Measurements from ENCODE around the gene CPSF6.
"Not testable (repeated sequence)": the region's sequence is repeated elsewhere in the genome, so short reads cannot be mapped to it uniquely, and the experiment has no call there.

The CPSF6 gene

GRCh38 chr12:69239352-69239921, at the start of gene CPSF6:
Gene CPSF6, plus strand, starts transcription at chr12:69239569. Its CDS starts 78 bp downstream, at chr12:69239647.
- DNase-seq = peak; percentile 93

GRCh38 chr12:69196302-69197288, 42.8 kb upstream of the CPSF6 start:
- DNase-seq = no peak

- DNase-seq = not testable (repeated sequence)
These were observed 39.4 kb upstream of the CPSF6 start for GRCh38 chr12:69199976-69200375.

GRCh38 chr12:69204191-69204590, 35.2 kb upstream of the CPSF6 start:
- DNase-seq = no peak

GRCh38 chr12:69210661-69211060, 28.7 kb upstream of the CPSF6 start:
- no peak for DNase-seq

GRCh38 chr12:69211160-69211559, 28.2 kb upstream of the CPSF6 start:
- no peak for DNase-seq

GRCh38 chr12:69214169-69214568, 25.2 kb upstream of the CPSF6 start:
- DNase-seq = no peak

- no peak for DNase-seq
These were observed 14.0 kb upstream of the CPSF6 start for GRCh38 chr12:69225251-69225910.

GRCh38 chr12:69231479-69231878, 7.9 kb upstream of the CPSF6 start:
- no peak for DNase-seq

- DNase-seq = no peak
These were observed 599 bp upstream of the CPSF6 start for GRCh38 chr12:69238589-69239351.

- peak; percentile 24 for DNase-seq
These were observed 707 bp downstream of the CPSF6 start for GRCh38 chr12:69239922-69240630.

GRCh38 chr12:69240631-69240995, 1.2 kb downstream of the CPSF6 start:
- no peak for DNase-seq

GRCh38 chr12:69241438-69242092, 2.2 kb downstream of the CPSF6 start:
- no peak for DNase-seq

- DNase-seq = no peak
These were observed 4.0 kb downstream of the CPSF6 start for GRCh38 chr12:69243099-69244084.

GRCh38 chr12:69247268-69248018, 8.1 kb downstream of the CPSF6 start:
- DNase-seq = no peak

- DNase-seq = peak; percentile 46
These were observed 12.7 kb downstream of the CPSF6 start for GRCh38 chr12:69252033-69252432.

- DNase-seq = peak; percentile 32
These were observed 14.7 kb downstream of the CPSF6 start for GRCh38 chr12:69254046-69254445.

GRCh38 chr12:69254862-69255261, 15.5 kb downstream of the CPSF6 start:
- DNase-seq = no peak

- no peak for DNase-seq
These were observed 19.3 kb downstream of the CPSF6 start for GRCh38 chr12:69258655-69259054.

All from fibroblast of skin of right quadriceps (primary cell).